Common myeloid progenitor, CD34-positive (primary cell): ENCODE data around the gene CD34.

ENCODE experiments used
- CTCF ChIA-PET: fragments of 350-600 bp; sonication (Branson Sonifier 250); formaldehyde crosslinking; loops from one replicate; lab custom pipeline; 2021; ENCODE audit warnings: antibody characterized with exemption; lab: Charles Lee
- POLR2A ChIA-PET: fragments of 350-600 bp; sonication (Branson Sonifier 250); formaldehyde crosslinking; loops from one replicate; lab custom pipeline; 2021; ENCODE audit warnings: antibody characterized with exemption; lab: Charles Lee
- DNase-seq, 3 donors: peaks; one replicate each; pipeline versions ENCODE4 v3.0.0 to v3.0.0-alpha.2; 2013
- H3K27ac ChIP-seq, 2 experiments: 1 replicate in 1 of 2; 2 replicates in 1 of 2; pipeline ENCODE4 v1.7.0; 2013; ENCODE audit warnings: inconsistent platforms in 2 of 2, low read length in 2 of 2, mild to moderate bottlenecking in 2 of 2, low read depth in 1 of 2, moderate library complexity in 1 of 2; ENCODE audit not compliant: severe bottlenecking in 2 of 2, insufficient read depth in 1 of 2, poor library complexity in 1 of 2
- H3K27me3 ChIP-seq, 5 experiments: replicated peaks in 2 of 5; 1 replicate in 3 of 5; 2 replicates in 2 of 5; pipeline versions ENCODE4 v1.6.1 to v1.7.0; 2013; ENCODE audit warnings: low read length in 4 of 5, mild to moderate bottlenecking in 2 of 5, moderate library complexity in 2 of 5, inconsistent platforms in 1 of 5; ENCODE audit not compliant: insufficient read depth in 5 of 5, control insufficient read depth in 4 of 5
- H3K36me3 ChIP-seq, 4 experiments: 1 replicate in 2 of 4; 2 replicates in 2 of 4; pipeline versions ENCODE4 v1.6.1 to v1.7.0; 2013; ENCODE audit warnings: low read length in 3 of 4, control low read depth in 1 of 4, mild to moderate bottlenecking in 1 of 4; ENCODE audit not compliant: control insufficient read depth in 4 of 4, insufficient read depth in 4 of 4
- H3K4me1 ChIP-seq, 4 experiments: 1 replicate in 3 of 4; 2 replicates in 1 of 4; pipeline versions ENCODE4 v1.6.1 to v1.7.1; 2013; ENCODE audit warnings: low read length in 3 of 4, mild to moderate bottlenecking in 3 of 4, control low read depth in 1 of 4, inconsistent platforms in 1 of 4, moderate library complexity in 1 of 4; ENCODE audit not compliant: control insufficient read depth in 4 of 4, insufficient read depth in 4 of 4; ENCODE audit errors: control extremely low read depth in 1 of 4
- H3K4me3 ChIP-seq, 7 experiments: 1 replicate in 4 of 7; 2 replicates in 3 of 7; pipeline versions ENCODE4 v1.5.1 to v1.7.0; 2013; ENCODE audit warnings: mild to moderate bottlenecking in 7 of 7, low read length in 6 of 7, moderate library complexity in 6 of 7, inconsistent platforms in 2 of 7, low read depth in 2 of 7, control low read depth in 1 of 7; ENCODE audit not compliant: insufficient read depth in 4 of 7, control insufficient read depth in 1 of 7; ENCODE audit errors: extremely low read depth in 1 of 7
- H3K9me3 ChIP-seq, 5 experiments: 1 replicate in 4 of 5; 2 replicates in 1 of 5; pipeline versions ENCODE4 v1.6.1 to v1.7.1; 2013; ENCODE audit warnings: low read length in 4 of 5, mild to moderate bottlenecking in 2 of 5, inconsistent platforms in 1 of 5, low read depth in 1 of 5, moderate library complexity in 1 of 5; ENCODE audit not compliant: control insufficient read depth in 4 of 5, insufficient read depth in 2 of 5; ENCODE audit errors: control extremely low read depth in 1 of 5
- WGBS: methylation state at CpG from one replicate; pipeline ENCODE4 v1.1.5; 2013; ENCODE audit not compliant: insufficient coverage; 5-methylcytosine and 5-hydroxymethylcytosine counted together

The CD34 gene

GRCh38 chr1:207832796-207833195, 78.1 kb downstream of the CD34 start:
- ChIA-PET POLR2A (interaction anchor here (0.6 to 0.9 kb wide), 2 partner anchors 22 to 65 kb away, joined by 3 read pairs; no protein-coding TSS in a partner anchor), CTCF (interaction anchor here (0.6 to 35.8 kb wide), 8 partner anchors 9 to 132 kb away, joined by 3 to 1057 read pairs (median 8); no protein-coding TSS in a partner anchor)
- DNase-seq = no peak
- Histone ChIP-seq H3K36me3 (peaks cover 2 to 42% (median 3%) of the 10 kb centered on the region in 4 experiments), H3K4me3 (no peak overlapping the region), H3K27ac (peak overlapping the region in 1 of 2 experiments; percentile 27), H3K9me3 (no peaks in the 10 kb centered on the region), H3K4me1 (peaks cover 26 to 72% (median 62%) of the 10 kb centered on the region in 4 experiments), H3K27me3 (no peaks in the 10 kb centered on the region)
- WGBS = 97% methylated on average over 7 of the region's 8 CpGs

GRCh38 chr1:207831517-207832327, 79.2 kb downstream of the CD34 start:
- WGBS = 51% methylated on average over 5 of the region's 9 CpGs
- CTCF ChIA-PET = interaction anchor here (1.2 to 35.8 kb wide), 11 partner anchors 10 to 166 kb away, joined by 3 to 1057 read pairs (median 9); no protein-coding TSS in a partner anchor
- Histone ChIP-seq H3K36me3 (peaks cover 2 to 38% (median 3%) of the 10 kb centered on the region in 4 experiments), H3K27me3 (no peaks in the 10 kb centered on the region), H3K4me1 (peaks cover 34 to 75% (median 69%) of the 10 kb centered on the region in 4 experiments), H3K9me3 (no peaks in the 10 kb centered on the region), H3K4me3 (peak overlapping the region in 2 of 7 experiments; percentile 31 to 61), H3K27ac (peak overlapping the region in 1 of 2 experiments; percentile 27)
- POLR2A ChIA-PET = interaction anchor here (1.2 kb wide), 1 partner anchor 35 kb away, joined by 3 read pairs; no protein-coding TSS in a partner anchor
- DNase-seq = peak in 2 of 3 donors; percentile 66 to 72
